WI38 (cell line): ENCODE results near the gene MAD1L1.
"Not testable (repeated sequence)": the region's sequence is repeated elsewhere in the genome, so short reads cannot be mapped to it uniquely, and the experiment has no call there.

Experiments
- H3K4me3 ChIP-seq: 2 replicates; pipeline ENCODE4 v1.5.1; 2011; ENCODE audit warnings: low read depth, mild to moderate bottlenecking, control low read depth, low read length
- CTCF ChIP-seq: IDR thresholded peaks from 2 replicates; pipeline ENCODE4 v1.5.1; 2012; ENCODE audit warnings: low read depth, mild to moderate bottlenecking, control low read depth, low read length

MAD1L1 gene

GRCh38 chr7:1865000-1865555 lies 367.7 kb downstream of the MAD1L1 start:
- TF ChIP-seq CTCF = no peak
- H3K4me3 ChIP-seq = no peak overlapping the region

- H3K4me3 ChIP-seq = no peak overlapping the region
- no peak for TF ChIP-seq CTCF
These were observed 368.4 kb downstream of the MAD1L1 start for GRCh38 chr7:1864161-1864940.

- no peak overlapping the region for H3K4me3 ChIP-seq
- no peak for TF ChIP-seq CTCF
These were observed 369.4 kb downstream of the MAD1L1 start for GRCh38 chr7:1863091-1863900.

GRCh38 chr7:1862560-1862959 lies 370.2 kb downstream of the MAD1L1 start:
- TF ChIP-seq CTCF = no peak
- no peak overlapping the region for H3K4me3 ChIP-seq

GRCh38 chr7:1861799-1862458 lies 370.8 kb downstream of the MAD1L1 start:
- no peak overlapping the region for H3K4me3 ChIP-seq

GRCh38 chr7:1860881-1861798 lies 371.6 kb downstream of the MAD1L1 start:
- H3K4me3 ChIP-seq = not testable (repeated sequence)

More at GRCh38 chr7:1861799-1862458, 370.8 kb downstream of the MAD1L1 start:
- TF ChIP-seq CTCF = no peak
